Lower leg skin (tissue), 4 donors: ENCODE results near the gene SBNO1. TPM values are rescaled to one million over a fixed set of nuclear protein-coding genes. Genes with fewer than 3 reads are reported as not detected.

Experiments
- DNase-seq, 2 donors: peaks; one replicate each; pipeline ENCODE4 v3.0.0-alpha.2; 2019; ENCODE audit warnings: low spot score in 2 of 2
- H3K4me3 ChIP-seq: fragments of 200-600 bp; sonication (generic); 2 replicates; pipeline ENCODE4 v1.5.1; 2017; ENCODE audit warnings: mild to moderate bottlenecking, low read depth; ENCODE audit not compliant: poor library complexity, severe bottlenecking
- POLR2A ChIP-seq, 2 donors: fragments of 450-650 bp; IDR thresholded peaks; one replicate each; pipeline ENCODE4 v1.6.1; 2016 to 2017; ENCODE audit warnings: antibody characterized with exemption in 2 of 2, mild to moderate bottlenecking in 1 of 2, moderate library complexity in 1 of 2
- WGBS, 2 donors: methylation state at CpG; one replicate each; pipeline ENCODE4 v1.1.5; 2018; 5-methylcytosine and 5-hydroxymethylcytosine counted together
- intact Hi-C: fragments of 100-400 bp; cut with DNase I; formaldehyde crosslinking; loops from one replicate; pipeline ENCODE4 v1.15.0; 2023; ENCODE audit warnings: low total_unique reads
- total RNA-seq, 4 donors: library from RNA; depleted of rRNA; stranded (reverse); fragments of >200 nt; gene quantifications; one replicate each; pipeline ENCODE4 v1.1.0, GENCODE V29; 2016
- TF ChIP-seq, protein P1 (sequence below), 3 donors: fragments of 450-650 bp; IDR thresholded peaks; one replicate each; pipeline ENCODE4 v1.5.1; 2016; ENCODE audit warnings: antibody characterized with exemption in 3 of 3, mild to moderate bottlenecking in 3 of 3, moderate library complexity in 2 of 3

Gene SBNO1
- total RNA-seq, 4 donors from 2014 or later: 18.6 to 22.3 (median 20.8) TPM

DNA sequence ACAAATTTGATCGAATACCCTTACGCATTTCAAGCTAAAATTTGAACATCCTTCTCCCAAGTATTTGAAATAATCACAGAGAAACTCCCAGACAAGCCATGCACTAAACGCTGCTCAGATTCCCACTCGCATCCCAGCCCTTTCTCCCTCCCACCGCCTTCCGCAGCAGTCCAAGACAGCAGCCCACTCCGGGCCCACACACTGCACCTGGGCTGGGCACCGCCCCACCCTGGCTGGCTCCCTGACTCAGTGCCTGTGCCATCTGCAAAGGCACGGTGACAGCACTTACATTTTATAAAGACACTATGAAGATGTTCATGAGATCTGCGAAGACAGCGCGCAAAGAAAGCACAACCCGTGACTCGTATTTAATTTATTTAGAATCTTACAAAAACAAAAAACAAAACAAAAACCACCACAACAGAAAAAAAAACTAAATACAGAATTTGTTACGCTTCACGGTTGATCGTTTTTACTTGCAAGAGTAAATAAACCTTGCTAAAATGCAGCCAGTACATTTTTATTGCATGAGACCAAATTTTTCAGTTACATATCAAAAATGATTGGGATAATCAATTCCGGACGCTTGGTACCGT, 75.8 kb downstream of the SBNO1 start:
- H3K4me3 ChIP-seq: no peak overlapping the region
- WGBS, 2 donors: 92 to 93% methylated on average over 20 of the region's 20 CpGs
- intact Hi-C loops: no loop called here
- TF ChIP-seq, protein P1, sequence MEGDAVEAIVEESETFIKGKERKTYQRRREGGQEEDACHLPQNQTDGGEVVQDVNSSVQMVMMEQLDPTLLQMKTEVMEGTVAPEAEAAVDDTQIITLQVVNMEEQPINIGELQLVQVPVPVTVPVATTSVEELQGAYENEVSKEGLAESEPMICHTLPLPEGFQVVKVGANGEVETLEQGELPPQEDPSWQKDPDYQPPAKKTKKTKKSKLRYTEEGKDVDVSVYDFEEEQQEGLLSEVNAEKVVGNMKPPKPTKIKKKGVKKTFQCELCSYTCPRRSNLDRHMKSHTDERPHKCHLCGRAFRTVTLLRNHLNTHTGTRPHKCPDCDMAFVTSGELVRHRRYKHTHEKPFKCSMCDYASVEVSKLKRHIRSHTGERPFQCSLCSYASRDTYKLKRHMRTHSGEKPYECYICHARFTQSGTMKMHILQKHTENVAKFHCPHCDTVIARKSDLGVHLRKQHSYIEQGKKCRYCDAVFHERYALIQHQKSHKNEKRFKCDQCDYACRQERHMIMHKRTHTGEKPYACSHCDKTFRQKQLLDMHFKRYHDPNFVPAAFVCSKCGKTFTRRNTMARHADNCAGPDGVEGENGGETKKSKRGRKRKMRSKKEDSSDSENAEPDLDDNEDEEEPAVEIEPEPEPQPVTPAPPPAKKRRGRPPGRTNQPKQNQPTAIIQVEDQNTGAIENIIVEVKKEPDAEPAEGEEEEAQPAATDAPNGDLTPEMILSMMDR (IDR thresholded peaks at IDR 0.05): no peak
- no peak for TF ChIP-seq POLR2A (IDR thresholded peaks at IDR 0.05)
- DNase-seq: no peak

DNA sequence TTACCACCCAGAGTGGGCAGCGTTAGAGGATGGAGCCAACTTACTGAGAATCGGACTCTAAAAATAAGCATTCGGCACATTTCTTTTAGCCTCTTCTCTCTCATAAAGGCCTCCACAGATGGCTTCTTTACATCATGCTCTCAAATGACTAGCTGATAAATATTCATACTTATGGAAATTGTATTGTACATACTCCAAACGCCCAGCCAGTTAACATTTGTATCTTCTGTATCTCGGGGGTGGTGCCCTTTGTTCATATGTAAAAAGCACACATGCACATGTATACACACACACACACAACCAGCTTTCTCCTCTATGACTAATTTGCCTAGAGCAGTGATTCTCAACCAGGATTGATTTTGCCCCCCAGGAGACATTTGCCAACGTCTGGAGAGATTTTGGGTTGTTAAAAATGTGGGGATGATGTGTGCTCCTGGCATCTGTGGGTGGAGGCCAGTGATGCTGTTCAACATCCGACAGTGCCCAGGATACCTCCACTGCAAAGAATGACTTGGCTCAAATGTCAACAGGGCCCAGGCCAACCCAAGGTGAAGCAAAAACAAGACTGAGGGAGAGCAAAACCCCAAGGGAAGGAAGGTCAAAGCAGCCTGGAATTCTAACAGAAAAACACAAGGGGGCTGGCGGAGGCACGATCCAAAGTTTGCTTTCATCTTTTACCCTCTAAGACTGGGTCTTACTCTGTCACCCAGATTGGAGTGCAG, 77.8 kb downstream of the SBNO1 start:
- intact Hi-C loops: no loop called here
- TF ChIP-seq, protein P1 (IDR thresholded peaks at IDR 0.05): no peak
- no peak for TF ChIP-seq POLR2A (IDR thresholded peaks at IDR 0.05)
- no peak for DNase-seq
- WGBS, 2 donors: 66% methylated on average over 9 of the region's 9 CpGs
- no peak overlapping the region for H3K4me3 ChIP-seq

DNA sequence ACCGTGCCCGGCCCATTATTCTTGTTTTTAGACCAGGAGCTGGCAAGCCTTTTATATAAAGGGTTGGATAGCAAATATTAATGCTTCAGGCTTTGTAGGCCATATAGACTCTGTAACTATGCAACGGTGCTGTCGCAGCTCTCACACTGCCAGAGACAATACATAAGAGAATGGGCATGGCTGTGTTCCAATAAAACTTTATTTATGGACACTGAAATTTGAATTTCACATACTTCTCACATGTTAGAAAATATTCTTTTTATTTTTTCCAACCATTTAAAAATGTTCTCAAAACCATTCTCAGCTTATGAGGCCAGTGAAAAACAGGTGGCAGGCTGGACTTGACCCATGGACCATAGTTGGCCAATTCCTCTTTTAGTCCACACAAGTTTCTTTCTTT, 80.0 kb downstream of the SBNO1 start:
- TF ChIP-seq POLR2A (IDR thresholded peaks at IDR 0.05): no peak
- TF ChIP-seq, protein P1 (IDR thresholded peaks at IDR 0.05): no peak
- 93 to 94% methylated on average over 4 of the region's 4 CpGs for WGBS, 2 donors
- no peak overlapping the region for H3K4me3 ChIP-seq
- intact Hi-C loops: no loop called here
- no peak for DNase-seq

DNA sequence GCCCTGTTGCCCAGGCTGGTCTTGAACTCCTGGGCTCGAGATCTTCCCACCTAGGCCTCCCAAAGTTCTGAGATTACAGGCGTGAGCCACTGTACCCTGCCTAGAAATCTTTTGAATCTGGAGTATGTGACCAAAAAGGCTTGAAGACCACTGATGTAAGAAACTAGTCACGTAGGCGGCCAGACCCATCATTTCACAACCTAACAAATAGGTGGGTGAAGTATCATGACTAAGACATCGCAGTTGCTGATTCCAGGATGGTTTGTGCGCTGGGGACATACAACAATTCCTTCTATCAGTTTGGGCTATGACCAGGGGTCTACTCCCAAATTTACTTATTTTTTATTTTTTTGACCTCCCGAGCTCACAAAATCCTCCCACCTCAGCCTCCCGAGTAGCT, 81.2 kb downstream of the SBNO1 start:
- no peak for DNase-seq
- H3K4me3 ChIP-seq: no peak overlapping the region
- intact Hi-C loops: no loop called here
- WGBS, 2 donors: 95 to 96% methylated on average over 8 of the region's 8 CpGs
- TF ChIP-seq, protein P1 (IDR thresholded peaks at IDR 0.05): no peak
- TF ChIP-seq POLR2A (IDR thresholded peaks at IDR 0.05): no peak

DNA sequence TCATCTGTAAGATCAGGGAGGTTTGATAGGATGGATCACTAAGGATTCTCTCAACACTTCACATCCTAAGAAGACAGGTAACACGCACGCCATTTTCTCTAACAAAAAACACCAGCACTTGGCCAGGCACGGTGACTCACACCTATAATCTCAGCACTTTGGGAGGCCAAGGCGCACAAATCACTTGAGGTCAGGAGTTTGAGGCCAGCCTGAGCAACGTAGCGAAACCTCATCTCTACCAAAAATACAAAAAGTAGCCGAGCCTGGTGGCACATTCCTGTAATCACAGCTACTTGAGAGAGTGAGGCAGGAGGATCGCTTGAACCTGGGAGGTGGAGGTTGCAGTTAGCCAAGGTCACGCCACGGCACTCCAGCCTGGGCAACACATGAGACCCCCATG, 82.5 kb downstream of the SBNO1 start:
- 91 to 93% methylated on average over 10 of the region's 10 CpGs for WGBS, 2 donors
- intact Hi-C loops: no loop called here
- DNase-seq: no peak

More for the DNA sequence above, 82.5 kb downstream of the SBNO1 start:
- TF ChIP-seq, protein P1 (IDR thresholded peaks at IDR 0.05): no peak
- no peak for TF ChIP-seq POLR2A (IDR thresholded peaks at IDR 0.05)
- no peak overlapping the region for H3K4me3 ChIP-seq
